ENCODE data around the gene DNMT3A.

Gene DNMT3A

DNA sequence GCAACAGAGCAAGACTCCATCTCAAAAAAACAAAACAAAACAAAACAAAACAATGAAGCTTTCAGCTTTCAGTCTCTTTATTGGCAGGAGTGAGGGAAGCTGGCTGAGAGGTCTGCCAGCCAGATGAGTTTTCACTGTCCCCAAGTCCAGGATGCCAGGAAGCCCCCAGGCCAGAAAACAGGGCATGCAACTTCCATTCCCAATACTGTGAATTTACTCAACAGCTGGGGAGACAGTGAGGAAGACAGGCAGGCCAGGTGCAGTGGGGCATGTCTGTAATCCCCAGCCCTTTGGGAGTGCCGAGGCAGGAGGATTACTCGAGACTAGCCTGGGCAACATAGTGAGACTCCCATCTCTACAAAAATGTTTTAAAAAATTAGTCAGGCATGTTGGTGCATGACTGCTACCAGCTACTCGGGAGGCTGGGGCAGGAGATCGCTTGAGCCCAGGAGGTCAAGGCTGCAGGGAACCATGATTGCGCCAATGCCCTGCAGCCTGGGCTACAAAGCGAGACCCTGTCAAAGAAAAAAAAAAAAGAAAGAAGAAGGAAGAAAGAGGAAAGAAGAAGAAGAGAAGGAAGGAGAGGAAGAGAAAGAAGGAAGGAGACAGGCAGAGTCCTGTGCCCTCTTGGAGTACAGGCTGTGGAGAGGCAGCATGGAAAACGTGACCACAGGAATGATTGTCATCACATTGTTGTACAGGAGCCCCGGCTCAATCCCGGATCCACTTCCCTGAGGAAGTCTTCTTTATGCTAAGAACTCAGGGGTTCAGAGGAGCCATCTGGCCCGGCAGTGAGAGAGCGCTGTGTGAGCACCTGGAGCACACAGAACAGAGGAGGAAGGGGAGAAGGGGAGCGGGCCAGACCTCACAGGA, 144.2 kb downstream of the DNMT3A start:
- DNase-seq, result no peak

DNA sequence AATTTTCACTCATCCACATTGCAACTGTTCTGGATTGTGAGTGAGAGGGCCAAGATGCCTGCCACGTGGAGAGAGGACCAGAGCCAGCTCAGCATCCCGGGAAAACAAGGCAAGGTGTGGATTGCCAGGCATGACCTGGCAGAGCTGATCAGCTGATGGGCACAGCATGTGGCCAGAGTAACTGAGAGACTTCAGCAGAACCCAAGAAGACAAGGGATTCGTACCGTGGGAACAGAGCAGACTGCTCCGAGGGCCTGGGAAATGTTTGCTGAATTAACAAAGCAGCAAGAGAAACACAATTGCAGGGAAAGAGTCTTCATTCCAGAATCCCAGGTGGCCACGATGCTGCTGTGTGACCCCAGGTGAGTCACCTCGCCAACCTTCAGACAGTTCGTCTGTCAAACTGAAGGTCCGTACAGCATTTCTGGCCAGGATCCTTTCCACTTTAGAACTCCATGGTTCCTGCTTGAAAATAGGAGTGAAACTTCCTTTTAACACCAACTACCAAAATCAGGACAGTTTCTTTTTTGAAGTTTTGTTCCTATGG, 147.1 kb downstream of the DNMT3A start:
- DNase-seq, result no peak

DNA sequence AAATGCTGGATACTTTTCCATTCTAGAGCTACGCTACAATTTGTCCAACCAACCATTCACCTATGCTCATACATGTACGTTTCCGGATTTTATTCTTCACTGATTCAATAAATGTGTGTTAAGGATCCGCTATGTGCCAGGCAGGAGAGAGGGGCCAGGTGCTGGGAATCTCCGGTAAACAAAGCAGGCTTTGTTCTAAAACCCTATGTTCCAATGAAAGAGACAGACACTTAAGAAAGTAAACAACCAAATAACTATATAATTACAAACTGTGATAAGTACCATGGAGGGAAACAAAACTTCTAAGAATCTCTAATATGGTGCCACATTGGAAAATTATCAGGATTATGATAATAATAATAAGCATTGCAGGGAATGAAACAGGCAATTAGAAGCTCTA, 151.2 kb downstream of the DNMT3A start:
- DNase-seq, result peak; percentile 47

DNA sequence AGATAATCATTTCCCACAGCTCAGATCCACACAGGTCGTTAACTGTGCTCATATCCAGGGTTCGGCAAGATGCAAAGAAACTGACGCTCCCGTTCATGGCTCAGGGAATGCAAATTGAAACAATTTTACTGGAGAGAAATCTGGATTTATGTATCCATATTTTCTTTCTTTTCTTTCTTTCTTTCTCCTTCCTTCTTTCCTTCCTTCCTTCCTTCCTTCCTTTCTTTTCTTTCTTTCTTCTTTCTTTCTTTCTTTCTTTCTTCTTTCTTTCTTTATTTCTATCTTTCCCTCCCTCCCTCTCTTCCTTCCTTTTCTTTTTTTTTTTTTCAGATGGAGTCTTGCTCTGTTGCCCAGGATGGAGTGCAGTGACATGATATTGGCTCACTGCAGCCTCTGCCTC, 153.3 kb downstream of the DNMT3A start:
- no peak for DNase-seq

DNA sequence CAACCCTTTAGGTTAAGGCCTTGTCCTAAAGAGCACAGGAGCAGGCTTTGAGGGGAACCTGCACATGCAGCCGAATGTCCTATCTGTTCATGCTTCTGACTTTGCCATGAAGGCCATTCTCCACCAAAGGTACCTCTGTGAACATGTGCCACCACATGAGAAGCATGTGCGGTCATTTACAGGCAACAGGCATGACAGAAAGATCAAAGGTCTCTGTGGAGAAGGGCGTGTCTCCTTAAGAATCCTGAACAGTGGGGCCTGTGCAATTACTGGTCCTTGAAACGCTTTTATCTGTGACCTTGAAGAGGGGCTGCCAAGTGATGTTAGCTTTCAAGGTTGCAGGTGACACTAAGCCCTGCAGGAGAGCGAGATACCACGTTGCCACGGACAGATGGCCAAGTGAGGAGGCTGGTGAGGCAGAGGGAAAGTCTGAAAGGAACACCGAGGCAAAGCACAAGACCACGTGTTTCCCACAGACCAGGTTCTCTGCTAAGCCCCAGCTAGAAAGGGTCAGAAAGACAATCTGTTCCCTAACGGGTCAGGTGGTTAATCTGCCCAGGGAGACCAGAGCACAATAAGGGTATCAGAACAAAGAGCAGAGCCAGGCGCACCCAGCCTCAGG, 153.9 kb downstream of the DNMT3A start:
- no peak for DNase-seq

DNA sequence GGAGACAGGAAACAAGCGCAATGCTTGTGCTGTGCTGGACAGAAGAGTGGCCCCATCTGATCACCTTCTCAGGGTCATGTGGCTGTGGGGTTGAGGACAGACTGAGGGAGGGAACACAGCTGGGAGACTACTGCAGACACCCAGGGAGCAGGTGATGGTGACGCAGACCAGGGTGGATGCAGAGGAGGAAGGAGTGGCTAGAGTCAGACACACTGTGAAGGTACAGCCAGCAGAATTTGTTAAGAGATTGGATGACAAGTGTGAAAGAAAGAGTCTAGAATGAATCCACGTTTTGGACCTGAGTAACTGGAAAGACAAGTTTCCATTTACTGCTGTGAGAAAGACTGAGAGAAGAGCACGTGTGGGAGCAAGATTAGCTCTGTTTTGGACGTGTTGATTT, 157.5 kb downstream of the DNMT3A start:
- no peak for DNase-seq

DNA sequence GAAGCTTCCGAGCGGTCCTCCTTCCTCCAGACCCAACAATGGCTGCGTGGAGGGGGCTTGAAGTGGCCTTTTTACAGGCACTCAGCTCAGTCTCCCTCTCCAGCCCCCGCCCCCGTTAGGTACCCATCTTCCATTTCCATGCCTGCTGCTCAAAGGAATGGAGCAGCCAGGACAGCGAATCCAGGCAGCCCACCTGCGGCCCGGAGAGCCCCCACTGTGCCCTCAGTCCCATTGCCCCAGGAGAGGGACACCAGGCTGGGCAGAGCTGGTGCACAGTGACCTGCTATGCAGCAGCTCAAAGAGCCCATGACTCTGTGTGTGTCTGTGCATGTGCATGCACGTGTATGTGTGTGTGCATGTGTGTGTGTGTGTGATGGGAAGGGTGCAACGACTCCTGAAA, 162.7 kb downstream of the DNMT3A start:
- DNase-seq, result no peak
